ENCODE data around the gene AQP12A. TPM values are rescaled to one million over a fixed set of nuclear protein-coding genes. Genes with fewer than 3 reads are reported as not detected.

AQP12A gene
- total RNA-seq, 2 experiments from 2014 or later: not detected

DNA sequence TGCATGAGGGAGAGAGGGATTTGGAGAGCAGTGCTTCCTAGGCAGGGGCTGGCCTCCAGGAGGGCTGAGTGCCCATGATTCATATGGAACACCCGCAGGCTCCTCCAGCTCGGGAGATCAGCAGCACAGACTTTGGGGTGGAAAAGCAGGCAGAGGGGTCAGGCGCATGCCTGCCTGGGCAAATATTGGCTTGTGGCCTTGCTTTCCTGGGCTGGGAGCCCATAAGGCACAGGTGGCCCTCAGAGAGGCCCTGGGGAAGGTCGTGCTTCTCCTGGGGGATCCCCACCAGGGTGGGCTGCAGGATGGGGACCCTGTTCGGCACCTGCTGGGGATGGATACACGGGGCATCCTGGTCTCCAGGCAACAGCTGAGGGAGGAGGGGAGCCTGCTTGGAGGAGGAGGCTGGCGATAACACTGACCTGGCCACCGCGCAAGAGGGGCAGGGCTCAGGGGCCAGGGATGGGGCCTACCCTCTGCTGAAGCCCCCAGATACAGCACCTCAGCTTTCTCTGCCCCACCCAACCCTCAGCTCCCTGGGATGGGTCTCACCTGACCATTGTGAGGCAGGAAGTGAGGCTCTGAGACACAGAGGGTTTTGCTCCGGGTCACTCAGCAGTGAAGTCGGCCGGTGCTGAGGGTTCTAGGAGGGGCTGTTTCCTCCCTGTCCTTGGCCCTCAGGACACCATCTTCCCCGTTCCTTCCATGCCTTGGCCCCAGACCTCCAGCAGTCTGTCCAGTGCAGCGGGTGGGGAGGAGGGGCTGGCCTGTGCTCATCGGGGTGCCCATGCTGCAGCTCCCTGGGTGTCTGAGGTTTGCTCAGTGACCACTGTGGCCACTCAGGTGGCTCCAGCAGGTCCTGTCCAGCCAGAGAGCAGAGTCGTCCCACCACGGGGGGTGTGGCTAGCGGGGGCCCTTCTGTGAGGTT is 12.0 kb downstream of the AQP12A start:
- POLR2A ChIA-PET: no interaction called here
- CTCF ChIA-PET: interaction anchor here (2.2 kb wide), 1 partner anchor 189 kb away, joined by 6 read pairs; no protein-coding TSS in a partner anchor

DNA sequence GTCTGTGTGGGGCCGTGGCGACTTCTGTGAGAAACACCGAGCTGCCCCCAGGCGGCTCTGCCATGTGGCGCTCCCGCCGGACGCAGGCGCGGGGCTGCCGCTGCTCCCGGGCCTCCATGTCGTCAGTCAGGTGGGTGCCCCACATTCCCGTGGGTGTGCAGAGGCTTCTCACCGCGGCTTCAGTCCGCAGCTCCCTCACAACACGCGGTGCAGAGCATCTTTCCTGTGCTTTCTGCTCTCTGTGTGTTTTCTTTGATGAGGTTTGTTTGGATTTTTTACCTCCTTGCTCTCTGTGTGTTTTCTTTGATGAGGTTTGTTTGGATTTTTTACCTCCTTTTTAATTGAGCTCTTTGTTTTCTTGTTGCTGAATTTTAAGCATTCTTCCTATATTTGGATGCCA is 13.0 kb downstream of the AQP12A start:
- POLR2A ChIA-PET: no interaction called here
- CTCF ChIA-PET: interaction anchor here (2.2 kb wide), 1 partner anchor 190 kb away, joined by 6 read pairs; no protein-coding TSS in a partner anchor

DNA sequence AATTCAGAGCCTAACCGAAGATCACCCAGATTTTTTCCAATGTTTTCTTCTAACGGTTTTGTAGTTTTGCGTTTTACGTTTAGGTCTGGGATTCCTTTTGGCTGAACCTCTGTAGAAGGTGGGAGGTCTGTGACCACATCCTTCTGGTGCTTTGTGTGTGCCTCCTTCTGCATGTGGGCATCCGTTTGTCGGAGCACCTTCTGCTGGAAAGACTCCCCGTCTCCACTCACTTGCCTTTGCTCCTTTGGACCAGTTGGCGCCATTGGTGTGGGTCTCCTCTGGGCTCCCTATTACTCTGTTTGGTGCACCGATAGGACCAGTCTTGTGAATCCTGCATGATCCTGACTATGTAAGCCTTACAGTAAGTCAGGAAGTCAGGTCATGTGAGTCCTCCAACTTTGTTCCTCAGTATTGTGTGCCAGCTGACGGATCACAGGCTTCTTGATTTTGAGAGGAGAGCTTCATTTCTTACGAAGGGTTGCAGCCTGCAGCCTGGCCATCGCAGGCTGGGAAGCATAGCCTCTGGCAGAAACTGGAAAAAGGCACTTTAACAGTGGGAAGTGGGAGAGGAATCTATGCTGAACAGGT is 13.6 kb downstream of the AQP12A start:
- CTCF ChIA-PET: interaction anchor here (2.2 kb wide), 1 partner anchor 191 kb away, joined by 6 read pairs; no protein-coding TSS in a partner anchor
- POLR2A ChIA-PET: no interaction called here

DNA sequence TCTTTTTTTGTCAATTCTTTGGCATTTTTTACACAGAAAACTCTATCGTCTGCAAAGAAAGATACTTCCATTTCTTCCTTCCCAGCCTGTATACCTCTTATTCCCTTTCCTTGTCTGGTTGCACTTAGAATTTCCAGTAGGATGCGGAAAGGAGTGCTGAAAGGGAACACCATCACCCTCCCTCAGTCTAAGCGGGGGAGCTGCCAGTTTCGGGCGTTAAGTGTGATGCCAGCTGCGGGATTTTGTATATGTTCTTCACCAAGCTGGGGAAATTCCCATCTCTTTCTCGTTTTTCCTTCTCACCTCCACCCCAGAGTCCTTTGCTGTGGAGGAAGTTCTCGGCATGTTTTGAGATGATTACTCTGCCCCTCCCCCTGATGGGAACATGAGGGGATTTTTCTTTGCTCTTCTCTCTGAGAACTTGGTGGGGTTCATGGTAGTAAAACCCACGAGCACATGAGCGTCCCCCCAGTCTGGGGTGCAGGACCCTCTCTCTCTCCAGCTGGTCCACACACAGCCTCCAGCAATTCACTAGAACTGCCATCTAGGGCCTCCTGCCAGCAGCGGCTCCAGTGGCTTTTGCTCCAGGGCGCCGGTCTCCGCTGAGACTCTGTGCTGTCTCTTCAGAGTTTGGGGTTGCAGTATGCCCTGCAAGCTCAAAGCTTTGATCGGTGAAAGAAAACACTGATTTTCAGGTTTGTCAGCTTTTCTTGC is 15.5 kb downstream of the AQP12A start:
- CTCF ChIA-PET: no interaction called here
- POLR2A ChIA-PET: no interaction called here

DNA sequence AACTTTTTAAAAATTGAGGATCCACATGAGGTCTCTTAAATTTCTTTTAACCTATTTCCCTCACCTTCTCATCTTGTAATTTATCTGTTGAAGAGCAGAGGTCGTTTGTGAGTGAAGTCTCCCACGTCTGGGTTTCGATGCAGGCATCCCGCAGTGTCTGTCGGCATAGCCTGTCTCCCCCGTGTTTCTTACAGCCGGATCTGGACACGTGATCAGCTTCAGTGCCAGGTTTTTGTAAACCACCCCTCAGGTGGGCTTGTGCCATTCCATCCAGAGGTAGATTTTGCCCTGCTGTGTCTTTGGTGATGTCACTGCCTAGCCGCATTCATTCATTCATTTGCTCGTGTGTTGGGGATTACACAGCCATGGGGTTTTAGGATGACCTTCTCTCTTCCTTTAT is 16.2 kb downstream of the AQP12A start:
- ChIA-PET POLR2A (no interaction called here), CTCF (no interaction called here)

DNA sequence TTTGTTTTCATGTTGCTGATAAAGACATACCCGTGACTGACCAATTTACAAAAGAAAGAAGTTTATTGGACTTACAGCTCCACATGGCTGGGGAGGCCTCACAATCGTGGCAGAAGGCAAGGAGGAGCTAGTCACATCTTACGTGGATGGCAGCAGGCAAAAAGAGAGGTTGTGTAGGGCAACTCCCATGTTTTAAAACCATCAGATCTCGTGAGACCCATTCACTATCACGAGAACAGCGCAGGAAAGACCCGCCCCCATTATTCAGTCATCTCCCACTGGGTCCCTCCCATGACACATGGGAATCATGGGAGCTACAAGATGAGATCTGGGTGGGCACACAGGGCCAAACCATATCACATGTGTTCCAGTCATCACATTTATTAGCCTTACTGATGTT is 16.8 kb downstream of the AQP12A start:
- POLR2A ChIA-PET: no interaction called here
- CTCF ChIA-PET: no interaction called here

DNA sequence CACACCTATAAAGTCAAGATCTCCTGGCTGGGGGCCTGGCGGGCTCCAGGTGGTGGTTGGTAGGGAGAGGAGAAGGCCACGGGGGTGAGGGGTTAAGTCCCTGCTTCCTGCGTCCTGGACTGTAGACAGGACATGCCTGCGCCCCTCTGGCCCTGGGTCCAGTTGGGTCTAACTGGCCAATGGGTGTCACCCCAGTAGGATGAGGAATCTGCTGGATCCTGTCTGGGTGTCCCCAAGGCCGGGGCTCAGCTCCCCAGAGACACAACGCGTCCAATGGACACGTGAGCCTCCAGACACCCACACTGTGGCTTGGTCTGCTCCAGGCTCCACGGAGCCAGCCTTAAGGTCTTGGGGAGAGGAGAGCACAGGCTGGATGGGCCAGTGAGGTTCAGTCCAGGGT is 19.6 kb downstream of the AQP12A start:
- ChIA-PET POLR2A (no interaction called here), CTCF (interaction anchor here (0.6 kb wide), 2 partner anchors 197 to 220 kb away, joined by 3 to 4 read pairs; no protein-coding TSS in a partner anchor)

DNA sequence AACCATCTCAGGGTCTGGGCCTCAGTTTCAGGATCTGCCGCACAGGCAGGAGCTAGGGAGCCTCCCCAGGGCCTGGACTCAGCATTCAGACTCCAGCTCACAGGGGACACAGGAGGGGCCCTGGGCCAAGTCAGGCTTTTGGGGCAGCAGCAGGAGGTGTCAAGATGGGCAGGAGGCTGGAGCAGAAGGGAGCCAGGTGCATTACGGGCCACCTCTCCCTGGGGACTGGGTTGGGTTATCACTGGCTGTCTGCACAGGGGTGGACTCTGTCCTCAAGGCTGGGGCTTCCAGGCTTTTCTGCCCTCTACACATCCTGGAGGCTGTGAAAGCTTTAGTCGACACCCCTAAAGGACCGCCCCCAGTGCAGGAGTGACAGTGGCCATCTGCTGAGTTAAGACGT is 20.0 kb downstream of the AQP12A start:
- CTCF ChIA-PET: no interaction called here
- POLR2A ChIA-PET: no interaction called here

DNA sequence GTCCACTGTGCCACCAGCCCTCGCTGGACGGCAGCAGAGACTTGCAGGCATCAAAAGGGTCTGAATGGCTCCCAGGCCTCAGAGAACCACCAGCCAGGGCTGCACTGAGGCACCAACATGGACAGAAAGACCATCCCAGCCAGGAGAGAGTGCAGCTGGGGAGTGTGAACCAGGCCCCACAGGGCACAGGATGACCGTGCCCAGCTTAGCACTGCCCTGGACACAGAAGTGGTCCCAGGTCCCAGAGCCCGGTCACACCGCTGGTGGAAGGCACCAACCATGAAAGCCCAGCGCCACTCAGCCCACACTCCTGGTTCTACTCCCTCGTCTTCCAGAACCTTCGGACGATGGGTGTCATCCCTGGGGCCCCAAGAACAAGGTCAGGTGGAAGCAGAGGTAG is 20.5 kb downstream of the AQP12A start:
- ChIA-PET POLR2A (no interaction called here), CTCF (no interaction called here)

DNA sequence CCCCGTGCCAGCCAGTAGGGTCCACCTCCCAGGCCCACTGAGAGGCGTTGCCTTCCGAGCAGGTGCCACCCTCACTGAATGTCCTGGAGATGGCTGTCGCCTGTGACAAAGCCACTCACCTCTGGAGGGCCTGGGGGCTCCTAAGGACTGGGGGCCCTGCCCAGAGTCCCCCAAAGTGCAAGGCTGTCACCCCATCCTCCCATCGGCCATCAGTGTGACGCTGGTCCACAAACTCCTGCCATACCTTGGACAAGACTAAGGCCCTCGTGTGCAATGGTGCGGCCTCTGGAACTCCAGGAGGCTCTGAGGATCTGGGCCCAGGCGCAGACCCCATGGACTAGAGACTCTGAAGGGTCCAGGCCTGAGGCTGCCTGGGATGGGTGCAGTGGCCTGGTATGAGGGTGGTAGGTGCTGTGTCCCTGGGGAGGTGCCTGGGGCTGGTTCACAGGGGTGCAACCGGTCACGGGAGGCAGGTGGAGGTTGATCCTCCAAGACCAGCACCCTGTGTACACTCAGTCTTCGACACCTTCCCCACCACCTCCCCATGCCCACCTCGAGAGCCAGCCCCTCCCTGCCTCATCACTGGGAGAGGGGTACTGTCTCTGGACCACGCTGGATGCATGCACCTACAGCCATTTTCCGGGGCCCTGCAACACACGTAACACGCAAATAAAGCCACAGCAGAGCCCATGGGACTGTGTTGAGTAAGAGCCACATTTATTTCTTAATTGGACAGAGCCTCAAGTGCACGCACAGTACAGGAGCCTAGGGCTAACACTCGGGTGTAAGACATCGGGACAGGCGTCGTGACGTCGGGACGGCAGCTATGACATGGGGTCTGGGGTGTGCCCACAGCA is 21.6 kb downstream of the AQP12A start:
- POLR2A ChIA-PET: no interaction called here
- CTCF ChIA-PET: no interaction called here

DNA sequence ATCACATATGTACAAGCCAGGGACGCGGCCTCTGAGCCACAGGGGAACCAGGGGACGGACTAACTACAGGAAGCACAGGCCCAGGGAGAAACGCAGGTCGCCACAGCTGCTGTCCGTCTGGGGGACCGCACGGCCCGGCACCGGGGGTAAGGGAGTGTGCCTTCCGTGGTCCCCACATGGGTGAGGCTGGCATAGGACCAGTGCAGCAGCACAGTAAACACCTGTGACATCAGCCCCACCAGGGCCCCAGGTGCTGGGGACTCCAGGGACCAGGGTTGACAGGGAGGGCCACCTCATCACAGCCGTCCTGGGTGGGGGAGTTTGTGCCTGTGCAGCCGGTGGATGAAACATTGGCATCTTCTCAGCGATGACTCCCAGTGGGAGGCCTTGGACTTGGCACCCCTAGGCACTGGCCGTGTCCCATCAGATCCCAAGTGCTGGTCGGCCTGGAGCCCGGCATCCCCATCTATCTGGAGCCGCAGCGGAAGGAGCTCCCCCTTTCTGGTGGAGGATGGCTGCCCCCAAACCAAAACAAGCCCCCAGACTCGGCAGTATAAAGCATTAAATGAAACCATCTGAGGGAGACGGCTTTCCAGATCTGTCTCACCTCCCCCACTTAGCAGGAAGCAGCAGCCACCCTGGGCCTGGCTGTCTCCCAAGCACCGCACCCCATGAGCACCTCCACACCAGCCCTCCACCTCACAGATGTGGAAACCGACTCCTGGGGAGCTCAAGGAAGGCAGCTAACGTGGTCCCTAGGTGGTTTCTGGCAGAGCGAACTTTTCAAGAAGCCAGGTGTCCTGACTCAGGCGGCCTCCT is 22.5 kb downstream of the AQP12A start:
- POLR2A ChIA-PET: no interaction called here
- CTCF ChIA-PET: no interaction called here

DNA sequence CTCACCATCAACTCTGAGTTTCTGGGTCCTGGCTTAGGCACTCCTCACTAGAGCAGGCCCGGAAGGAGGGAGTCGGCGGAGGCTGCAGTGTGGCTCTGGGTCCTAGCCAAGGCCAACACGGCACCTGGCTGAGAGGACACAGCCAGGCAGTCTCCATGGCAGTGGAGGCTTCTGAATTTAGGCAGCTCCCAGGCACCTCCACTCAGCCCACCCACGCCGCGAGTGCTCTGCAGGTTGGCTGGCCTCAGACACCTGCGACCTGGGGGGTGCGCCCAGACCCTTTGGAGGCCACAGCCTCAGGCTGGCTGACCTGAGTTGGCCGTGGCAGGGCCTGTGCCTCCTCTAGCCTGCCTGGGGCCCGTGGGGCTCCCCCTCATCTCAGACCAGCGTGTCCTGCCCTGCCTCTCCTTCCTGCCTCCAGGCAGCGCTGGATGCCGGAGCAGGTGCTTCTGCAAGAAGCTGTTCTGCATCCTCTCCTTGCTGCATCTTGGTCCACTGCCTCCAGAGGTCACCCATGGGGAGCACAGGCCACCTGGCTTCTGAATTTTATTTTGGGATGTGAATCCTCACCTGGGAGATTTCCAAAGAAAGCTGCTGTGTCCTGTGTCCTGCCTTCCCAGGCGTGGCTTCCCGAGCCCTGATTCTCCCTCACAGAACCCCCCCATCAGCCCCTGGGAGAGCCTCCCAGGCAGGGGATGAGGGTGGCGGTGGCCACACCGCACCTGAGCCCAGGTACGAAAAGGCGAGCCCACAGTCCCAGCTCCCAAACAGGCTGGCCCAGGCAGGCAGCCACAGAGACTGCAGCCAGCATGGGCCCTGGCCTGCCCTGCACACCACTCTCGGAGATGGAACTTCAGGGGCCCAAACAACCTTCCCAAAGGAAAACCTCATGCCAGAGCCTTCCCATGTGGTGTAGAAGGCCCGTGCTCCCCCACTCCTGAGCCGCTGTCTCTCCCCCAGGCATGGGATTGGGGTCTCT is 23.4 kb downstream of the AQP12A start:
- ChIA-PET POLR2A (no interaction called here), CTCF (no interaction called here)

DNA sequence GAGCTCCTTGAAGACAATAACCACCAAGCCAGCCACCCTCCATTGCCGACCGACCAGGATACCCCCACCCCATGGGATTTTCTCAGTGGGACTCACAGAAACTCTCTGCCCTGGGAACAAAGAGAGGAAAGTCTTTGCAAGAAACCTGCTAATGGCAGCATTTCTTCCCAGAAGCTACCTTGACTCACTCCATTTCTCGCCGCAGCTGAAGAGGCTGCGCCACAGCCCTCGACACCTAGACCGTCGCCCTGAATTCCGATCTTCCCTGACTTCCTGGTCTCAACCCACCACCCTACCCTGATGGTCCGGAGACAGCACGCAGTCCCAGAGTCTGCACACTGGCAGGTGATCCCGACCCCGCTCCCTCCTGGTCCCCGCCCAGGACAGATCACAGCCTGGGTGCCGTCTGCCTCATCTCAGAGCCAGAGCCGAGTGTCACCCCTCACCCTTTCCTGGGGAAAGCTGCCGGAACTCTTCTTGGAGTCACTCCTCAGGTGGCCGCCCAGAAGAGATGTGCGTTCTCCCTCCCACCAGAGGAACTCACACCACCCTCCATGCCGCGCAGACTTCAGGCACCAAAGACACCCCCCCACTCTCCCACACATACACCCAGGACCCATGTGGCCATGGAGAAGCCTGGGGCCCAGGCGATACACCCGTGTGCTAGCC is 24.6 kb downstream of the AQP12A start:
- CTCF ChIA-PET: no interaction called here
- POLR2A ChIA-PET: no interaction called here

DNA sequence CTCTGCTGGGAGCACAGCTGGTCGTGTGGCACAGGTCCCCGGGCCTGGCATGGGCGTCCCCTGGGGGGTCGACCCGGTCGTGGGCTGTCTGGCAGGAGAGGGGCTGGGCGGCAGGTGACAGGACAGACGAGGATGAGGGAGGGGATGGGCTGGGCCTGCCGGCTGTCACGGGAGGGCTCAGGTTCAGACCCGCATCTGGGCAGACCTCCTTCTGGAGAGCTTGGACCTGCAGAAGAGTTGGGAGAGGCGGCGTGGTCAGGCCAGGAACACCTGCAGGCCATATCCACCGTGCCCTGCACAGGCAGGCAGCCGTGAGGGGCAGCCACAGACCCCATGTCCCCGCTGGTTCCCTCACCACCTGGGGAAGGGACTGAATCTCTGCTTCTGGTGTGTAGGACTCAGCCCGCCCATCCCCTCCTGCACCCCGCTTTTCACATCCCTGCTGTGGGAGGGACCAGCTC is 25.5 kb downstream of the AQP12A start:
- POLR2A ChIA-PET: no interaction called here

DNA sequence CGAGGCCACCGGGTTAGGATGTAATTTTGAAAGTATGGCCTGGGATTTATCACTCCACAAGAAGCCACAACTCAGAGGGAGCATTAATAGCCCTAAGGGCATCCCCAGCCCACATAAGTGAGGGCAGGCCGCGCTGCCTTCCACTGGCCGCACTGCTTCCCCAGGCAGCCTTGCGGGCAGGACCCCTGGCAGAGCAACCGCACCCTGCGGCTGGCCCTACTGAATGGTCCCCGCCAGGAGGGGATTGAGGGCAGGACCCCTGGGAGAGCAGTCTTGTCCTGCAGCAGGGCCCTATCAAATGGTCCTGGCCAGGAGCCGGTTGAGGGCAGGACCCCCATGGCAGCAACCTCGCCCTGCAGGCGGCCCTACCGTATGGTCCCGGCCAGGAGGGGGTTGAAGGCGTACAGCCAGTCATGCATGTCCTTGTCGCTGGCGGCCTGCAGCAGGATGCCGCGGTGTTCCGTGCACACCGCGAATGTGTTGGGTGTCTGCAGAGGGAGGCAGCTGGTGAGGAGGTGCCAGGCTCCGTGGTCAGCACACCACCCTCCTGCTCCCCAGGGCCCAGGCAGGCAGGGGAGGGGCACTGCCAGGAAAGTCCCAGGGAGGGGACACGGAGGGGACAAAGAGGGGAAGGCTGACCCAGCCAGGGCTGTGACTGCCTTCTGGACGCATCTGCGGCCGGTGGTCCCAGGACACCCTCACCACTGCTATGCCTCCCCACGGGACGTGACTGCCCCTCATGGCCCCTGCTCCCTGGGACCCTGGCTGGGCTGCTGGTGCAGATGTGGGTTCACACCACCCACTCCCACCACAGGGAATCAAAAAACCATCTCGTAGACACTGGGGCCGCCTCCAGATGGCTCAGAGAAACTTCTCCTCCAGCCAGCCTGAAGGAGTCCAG is 26.3 kb downstream of the AQP12A start:
- ChIA-PET CTCF (no interaction called here), POLR2A (no interaction called here)

More for the DNA sequence above, 25.5 kb downstream of the AQP12A start:
- CTCF ChIA-PET: no interaction called here

DNA sequence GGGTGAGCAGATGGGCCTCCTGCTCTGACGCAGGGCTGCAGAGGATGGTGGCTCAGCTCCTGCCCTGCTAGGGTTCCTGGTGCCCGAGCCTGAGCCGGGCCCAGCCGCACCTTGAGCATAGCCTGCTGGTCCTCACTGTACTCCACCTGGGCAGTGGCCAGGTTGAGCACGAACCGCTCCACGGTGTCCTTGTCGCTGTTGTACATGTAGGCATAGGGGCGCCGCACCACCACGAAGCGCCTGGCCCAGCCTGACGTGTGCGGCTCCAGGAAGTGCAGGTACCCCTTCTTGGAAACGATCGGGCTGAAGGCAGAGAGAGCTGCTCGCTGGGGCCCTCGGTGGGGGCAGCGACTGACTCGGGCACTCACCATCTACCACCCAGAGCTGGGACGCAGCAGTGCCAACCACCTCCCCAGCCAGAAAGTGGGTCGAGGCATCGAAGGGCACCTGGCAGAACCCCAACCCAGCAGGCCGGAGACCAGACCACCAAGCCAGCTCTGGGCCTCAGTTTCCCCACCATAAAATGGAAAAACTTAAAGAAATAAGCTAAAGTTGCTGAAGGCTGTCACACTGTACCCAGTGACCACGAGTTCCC is 27.3 kb downstream of the AQP12A start:
- POLR2A ChIA-PET: no interaction called here
- CTCF ChIA-PET: no interaction called here

Data from activated CD8-positive, alpha-beta memory T cell treated with anti-CD3 and anti-CD28 coated beads for 36 hours (primary cell).